Neuronal stem cell (in vitro differentiated cells): ENCODE measurements around the gene CS.
"Not testable (repeated sequence)": the region's sequence is repeated elsewhere in the genome, so short reads cannot be mapped to it uniquely, and the experiment has no call there.

ENCODE experiments used
- DNase-seq: peaks from one replicate; pipeline ENCODE4 v3.0.0-alpha.2; 2013; ENCODE audit warnings: low spot score
- H2AFZ ChIP-seq: one replicate; pipeline ENCODE4 v1.6.1; 2013; ENCODE audit warnings: mild to moderate bottlenecking, low read length, inconsistent platforms
- H2AK5ac ChIP-seq: 2 replicates; pipeline ENCODE4 v1.6.1; 2013; ENCODE audit warnings: low read depth, mild to moderate bottlenecking, inconsistent platforms, low read length, moderate library complexity, mixed read lengths
- H2BK120ac ChIP-seq: 2 replicates; pipeline ENCODE4 v1.6.1; 2013; ENCODE audit warnings: low read depth, mild to moderate bottlenecking, inconsistent platforms, low read length, moderate library complexity, mixed read lengths
- H2BK12ac ChIP-seq: one replicate; pipeline ENCODE4 v1.6.1; 2013; ENCODE audit warnings: low read length, inconsistent platforms
- H2BK15ac ChIP-seq: 2 replicates; pipeline ENCODE4 v1.6.1; 2013; ENCODE audit warnings: mild to moderate bottlenecking, low read length, inconsistent platforms, mixed read lengths
- H2BK5ac ChIP-seq: one replicate; pipeline ENCODE4 v1.6.1; 2013; ENCODE audit warnings: inconsistent platforms, mild to moderate bottlenecking, low read length, moderate library complexity
- H3K14ac ChIP-seq: one replicate; pipeline ENCODE4 v1.6.1; 2013; ENCODE audit warnings: low read length, inconsistent platforms
- H3K18ac ChIP-seq: 2 replicates; pipeline ENCODE4 v1.6.1; 2013; ENCODE audit warnings: low read length, inconsistent platforms
- H3K23ac ChIP-seq: 2 replicates; pipeline ENCODE4 v1.6.1; 2013; ENCODE audit warnings: low read depth, mild to moderate bottlenecking, mixed read lengths, low read length, inconsistent platforms; ENCODE audit not compliant: poor library complexity
- H3K27ac ChIP-seq: replicated peaks from 3 replicates; pipeline ENCODE4 v1.5.1; 2013; ENCODE audit warnings: low read length, inconsistent platforms
- H3K27me3 ChIP-seq, 3 experiments: 2 replicates each; pipeline ENCODE4 v1.6.1; 2013; ENCODE audit warnings: low read length in 3 of 3, mild to moderate bottlenecking in 2 of 3, inconsistent platforms in 1 of 3, low read depth in 1 of 3, mixed read lengths in 1 of 3, moderate library complexity in 1 of 3; ENCODE audit not compliant: control insufficient read depth in 3 of 3, insufficient read depth in 3 of 3
- H3K36me3 ChIP-seq, 2 donors: replicated peaks in 1 of 2; 2 replicates each; pipeline ENCODE4 v1.6.1; 2013; ENCODE audit warnings: low read length in 2 of 2; ENCODE audit not compliant: control insufficient read depth in 2 of 2, insufficient read depth in 2 of 2
- H3K4ac ChIP-seq: 2 replicates; pipeline ENCODE4 v1.6.1; 2013; ENCODE audit warnings: inconsistent platforms, mild to moderate bottlenecking, low read length, moderate library complexity
- H3K4me1 ChIP-seq, 2 donors: 1 replicate in 1 of 2; 2 replicates in 1 of 2; pipeline ENCODE4 v1.6.1; 2013; ENCODE audit warnings: low read length in 2 of 2, low read depth in 1 of 2; ENCODE audit not compliant: control insufficient read depth in 2 of 2, insufficient read depth in 1 of 2
- H3K4me2 ChIP-seq: one replicate; pipeline ENCODE4 v1.6.1; 2013; ENCODE audit warnings: mild to moderate bottlenecking, low read length, inconsistent platforms; ENCODE audit not compliant: insufficient read depth, poor library complexity, severe bottlenecking
- H3K4me3 ChIP-seq, 2 donors: 2 replicates each; pipeline ENCODE4 v1.5.1; 2013; ENCODE audit warnings: low read length in 2 of 2, mild to moderate bottlenecking in 2 of 2, inconsistent platforms in 1 of 2, moderate library complexity in 1 of 2
- H3K79me1 ChIP-seq: one replicate; pipeline ENCODE4 v1.6.1; 2013; ENCODE audit warnings: low read depth, mild to moderate bottlenecking, inconsistent platforms, low read length, moderate library complexity
- H3K9ac ChIP-seq: one replicate; pipeline ENCODE4 v1.6.1; 2013; ENCODE audit warnings: mild to moderate bottlenecking, low read depth, low read length, inconsistent platforms; ENCODE audit not compliant: poor library complexity
- H3K9me3 ChIP-seq, 2 donors: replicated peaks in 1 of 2; 2 replicates each; pipeline versions ENCODE3 to v1.6.1; 2013; ENCODE audit warnings: low read length in 2 of 2, mild to moderate bottlenecking in 2 of 2, inconsistent platforms in 1 of 2, low read depth in 1 of 2, mixed read lengths in 1 of 2, moderate library complexity in 1 of 2; ENCODE audit not compliant: control insufficient read depth in 2 of 2, insufficient read depth in 1 of 2
- H4K8ac ChIP-seq: one replicate; pipeline ENCODE4 v1.6.1; 2013; ENCODE audit warnings: low read depth, mild to moderate bottlenecking, inconsistent platforms, low read length, moderate library complexity
- H4K91ac ChIP-seq: one replicate; pipeline ENCODE4 v1.6.1; 2013; ENCODE audit warnings: low read length, low read depth, mild to moderate bottlenecking, inconsistent platforms; ENCODE audit not compliant: poor library complexity
- WGBS, 2 donors: extraction: QIAGEN DNeasy Blood & Tissue Kit; methylation state at CpG; one replicate each; pipeline ENCODE4 v1.1.7; 2013; ENCODE audit warnings: missing lambda C conversion rate in 2 of 2, mixed read lengths in 1 of 2; ENCODE audit not compliant: insufficient read length in 2 of 2, insufficient replicate concordance in 1 of 2; ENCODE audit errors: extremely low coverage in 2 of 2; 5-methylcytosine and 5-hydroxymethylcytosine counted together

CS gene

DNA sequence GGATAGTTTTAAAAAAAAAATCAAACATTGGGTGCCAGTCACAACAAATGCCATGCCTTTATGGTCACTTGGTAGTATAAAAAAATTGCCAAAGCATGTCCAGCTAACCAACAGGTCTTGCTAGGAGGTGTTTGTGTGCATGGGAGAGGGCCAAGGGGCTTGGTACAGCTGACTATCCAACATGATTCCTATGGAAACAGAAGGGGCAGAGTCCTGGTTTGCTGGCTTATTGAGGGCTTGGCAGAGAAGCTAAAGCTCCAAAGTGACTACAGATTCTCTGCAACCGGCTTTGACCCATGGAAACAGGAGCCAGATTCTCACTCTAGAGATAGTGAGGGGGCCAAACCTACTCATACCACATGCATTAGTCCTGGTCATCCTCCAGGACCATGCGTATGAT is 27.7 kb downstream of the CS start:
- no CpG with 5 or more reads among the region's 2 CpGs for WGBS, 2 donors
- H3K79me1 ChIP-seq = not testable (repeated sequence)

DNA sequence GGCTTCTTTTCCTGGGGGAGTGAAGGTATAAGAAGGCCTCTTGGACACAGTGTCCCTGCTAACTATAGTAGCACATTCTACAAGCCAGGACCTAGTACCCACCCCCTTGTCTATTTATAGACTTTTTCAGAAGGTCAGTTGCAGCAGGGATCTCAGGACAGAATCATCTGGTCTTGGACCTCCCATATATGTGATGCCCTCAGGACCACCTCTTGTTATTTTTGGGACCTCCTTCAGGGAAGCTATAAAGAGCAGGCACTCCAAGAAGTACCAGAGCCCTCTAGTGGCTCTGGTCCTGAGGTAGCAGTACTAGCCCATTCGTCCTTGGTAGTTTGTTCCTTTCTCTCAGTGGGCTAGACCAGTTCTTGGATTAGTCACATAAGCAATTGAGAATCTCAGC is 29.1 kb downstream of the CS start:
- peaks cover 38 to 75% of the 10 kb centered on the region in 2 donors for H3K36me3 ChIP-seq
- H2AK5ac ChIP-seq = no peak overlapping the region
- no peak overlapping the region for H3K4me3 ChIP-seq
- no peaks in the 10 kb centered on the region for H3K9me3 ChIP-seq
- H3K27me3 ChIP-seq = no peaks in the 10 kb centered on the region
- H2AFZ ChIP-seq = no peak overlapping the region
- H2BK5ac ChIP-seq = no peak overlapping the region
- H2BK120ac ChIP-seq = no peak overlapping the region
- H3K9ac ChIP-seq = no peak overlapping the region
- H3K4me2 ChIP-seq = no peak overlapping the region
- H3K4ac ChIP-seq = no peak overlapping the region
- peaks cover 2% of the 10 kb centered on the region for H3K79me1 ChIP-seq
- no peak for DNase-seq
- H3K23ac ChIP-seq = no peak overlapping the region
- H4K91ac ChIP-seq = no peak overlapping the region
- no peak overlapping the region for H3K18ac ChIP-seq
- no peak overlapping the region for H3K14ac ChIP-seq
- WGBS, 2 donors = no CpG with 5 or more reads among the region's 1 CpG
- H3K27ac ChIP-seq = no peak overlapping the region
- no peak overlapping the region for H2BK15ac ChIP-seq
- H2BK12ac ChIP-seq = no peak overlapping the region
- no peak overlapping the region for H4K8ac ChIP-seq
- peaks cover 8% of the 10 kb centered on the region in 2 donors for H3K4me1 ChIP-seq

More for the DNA sequence above, 27.7 kb downstream of the CS start:
- not testable (repeated sequence) for H3K4me3 ChIP-seq, H2BK120ac ChIP-seq, H3K4me2 ChIP-seq, H3K14ac ChIP-seq, H2AK5ac ChIP-seq, H3K18ac ChIP-seq, H3K4ac ChIP-seq, H2AFZ ChIP-seq, H3K27me3 ChIP-seq, H3K23ac ChIP-seq, H2BK5ac ChIP-seq, H2BK15ac ChIP-seq, DNase-seq, H3K4me1 ChIP-seq, H2BK12ac ChIP-seq, H4K8ac ChIP-seq, H3K9ac ChIP-seq, H3K27ac ChIP-seq, H4K91ac ChIP-seq, H3K9me3 ChIP-seq
- peaks cover 40 to 83% of the 10 kb centered on the region in 2 donors for H3K36me3 ChIP-seq

DNA sequence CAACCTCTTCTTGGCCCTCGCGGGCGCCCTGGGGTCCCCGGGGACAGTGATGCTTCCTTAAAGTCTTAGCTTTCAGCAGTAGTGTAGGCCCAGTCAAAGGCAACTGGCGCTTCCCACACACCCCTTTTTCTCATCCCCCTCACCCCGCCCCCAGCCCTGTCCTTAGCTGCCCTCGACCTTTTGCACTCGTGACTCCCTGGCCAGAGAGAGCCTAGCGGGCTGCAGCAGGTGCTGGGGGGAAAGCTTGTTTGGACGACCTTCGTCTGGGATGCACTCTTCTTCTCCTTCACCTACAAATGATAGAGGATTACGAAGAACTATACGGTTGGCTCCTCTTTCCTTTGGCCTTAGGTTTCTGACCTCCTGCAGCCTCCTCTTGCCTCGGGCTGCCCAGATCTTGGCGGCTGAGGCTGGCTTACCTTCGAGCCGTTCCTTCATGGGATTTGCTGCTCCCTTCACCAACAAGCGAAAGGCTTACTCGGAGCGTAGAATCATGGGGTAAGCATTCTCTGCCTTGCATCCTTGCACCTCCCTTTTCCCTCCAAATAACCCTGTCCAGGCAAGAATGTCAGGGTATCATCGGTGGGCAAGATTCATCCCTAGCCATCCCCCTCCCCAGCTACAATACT is 32.6 kb downstream of the CS start:
- Histone ChIP-seq H2BK12ac (no peak overlapping the region), H2AK5ac (no peak overlapping the region), H4K91ac (no peak overlapping the region), H3K14ac (no peak overlapping the region), H2BK15ac (peak overlapping the region; percentile 0), H2BK120ac (no peak overlapping the region), H3K79me1 (peaks cover 2% of the 10 kb centered on the region), H3K27ac (peak overlapping the region; percentile 55), H2BK5ac (no peak overlapping the region), H4K8ac (no peak overlapping the region), H3K4me3 (peak overlapping the region; percentile 79 to 90), H3K9me3 (no peaks in the 10 kb centered on the region), H3K23ac (peak overlapping the region; percentile 67), H3K27me3 (no peaks in the 10 kb centered on the region), H3K9ac (peak overlapping the region; percentile 79), H3K4me1 (peaks cover 8% of the 10 kb centered on the region in 2 donors), H3K36me3 (peaks cover 14 to 42% of the 10 kb centered on the region in 2 donors), H3K4me2 (peak overlapping the region; percentile 71), H2AFZ (peak overlapping the region; percentile 100), H3K18ac (peak overlapping the region; percentile 85), H3K4ac (no peak overlapping the region)
- WGBS, 2 donors = no CpG with 5 or more reads among the region's 21 CpGs
- peak; percentile 12 for DNase-seq

DNA sequence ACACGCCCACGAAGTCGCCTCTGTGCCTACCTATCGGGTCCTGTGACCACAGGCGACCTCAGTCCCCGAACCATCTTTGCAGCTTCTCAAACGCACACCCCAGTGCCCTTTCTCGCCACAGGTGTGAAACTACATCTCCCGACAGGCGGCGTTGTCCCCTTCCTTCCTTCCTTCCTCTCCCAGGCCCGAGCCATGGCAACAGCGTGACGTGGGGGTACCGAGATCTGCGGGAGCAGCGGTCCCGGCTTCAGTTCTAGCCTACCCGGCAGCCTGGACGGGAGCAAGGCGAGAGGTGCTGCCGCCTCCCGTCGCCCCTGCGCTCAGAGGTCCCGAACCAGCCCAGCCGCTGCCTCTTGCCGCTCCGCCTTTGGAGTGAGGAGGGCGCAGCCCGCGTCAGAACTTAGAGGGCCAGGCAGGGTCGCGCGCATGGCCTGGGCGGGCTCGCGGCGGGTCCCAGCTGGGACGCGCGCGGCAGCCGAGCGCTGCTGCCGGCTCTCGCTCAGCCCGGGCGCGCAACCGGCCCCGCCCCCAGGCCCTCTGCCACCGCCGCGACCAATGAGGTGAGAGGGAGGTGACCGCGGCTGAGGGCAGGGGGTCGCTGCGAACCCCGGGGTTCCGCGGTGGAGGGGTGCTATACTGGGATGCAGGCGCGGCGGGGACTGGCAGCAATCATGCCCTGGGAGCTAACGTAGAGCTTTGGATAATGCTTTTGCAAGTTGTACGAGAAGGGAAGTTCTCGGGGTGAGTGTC is 33.3 kb downstream of the CS start, which contains the start of gene COQ10A:
Gene COQ10A (plus strand): TSS at position 250 of the 750 bp plus-strand sequence. CDS start 177 bp downstream, at position 427.
- Histone ChIP-seq H3K79me1 (peaks cover 2% of the 10 kb centered on the region), H3K14ac (no peak within 1 kb of the TSS), H2BK15ac (peak within 1 kb of the TSS; percentile 82), H3K4me1 (peaks cover 8% of the 10 kb centered on the region in 2 donors), H3K27ac (peak within 1 kb of the TSS; percentile 98), H2AK5ac (no peak within 1 kb of the TSS), H3K9me3 (no peaks in the 10 kb centered on the region), H3K27me3 (no peaks in the 10 kb centered on the region), H4K91ac (no peak within 1 kb of the TSS), H2BK5ac (peak within 1 kb of the TSS; percentile 70), H3K4ac (no peak within 1 kb of the TSS), H2BK12ac (peak within 1 kb of the TSS; percentile 88), H3K4me2 (peak within 1 kb of the TSS; percentile 71), H4K8ac (no peak within 1 kb of the TSS), H2AFZ (peak within 1 kb of the TSS; percentile 100), H3K9ac (peak within 1 kb of the TSS; percentile 95), H3K23ac (peak within 1 kb of the TSS; percentile 97), H3K18ac (peak within 1 kb of the TSS; percentile 97), H2BK120ac (peak within 1 kb of the TSS; percentile 65), H3K4me3 (peak within 1 kb of the TSS; percentile 79 to 90), H3K36me3 (peaks cover 13 to 35% of the 10 kb centered on the region in 2 donors)
- WGBS, 2 donors = no CpG with 5 or more reads among the region's 68 CpGs
- peak; percentile 87 for DNase-seq
